Ascending aorta (tissue), 2 donors: Measurements from ENCODE around the gene HNMT. TPM values are rescaled to one million over a fixed set of nuclear protein-coding genes. Genes with fewer than 3 reads are reported as not detected.

ENCODE experiments used
- DNase-seq, 2 donors: peaks; one replicate each; pipeline ENCODE4 v3.0.0-alpha.2; 2019; ENCODE audit warnings: low spot score in 2 of 2
- H3K27ac ChIP-seq, 2 donors: fragments of 200-600 bp; sonication (generic); one replicate each; pipeline ENCODE4 v1.5.1; 2016 to 2017; ENCODE audit warnings: mild to moderate bottlenecking in 1 of 2
- H3K27me3 ChIP-seq: fragments of 200-600 bp; sonication (generic); one replicate; pipeline ENCODE4 v1.5.1; 2017
- H3K36me3 ChIP-seq, 2 donors: fragments of 200-600 bp; sonication (generic); one replicate each; pipeline ENCODE4 v1.5.1; 2016
- H3K4me1 ChIP-seq, 2 donors: fragments of 200-600 bp; sonication (generic); one replicate each; pipeline ENCODE4 v1.5.1; 2016 to 2017; ENCODE audit warnings: mild to moderate bottlenecking in 1 of 2
- H3K4me3 ChIP-seq, 2 donors: fragments of 200-600 bp; sonication (generic); one replicate each; pipeline ENCODE4 v1.5.1; 2016 to 2017; ENCODE audit warnings: mild to moderate bottlenecking in 1 of 2
- H3K9me3 ChIP-seq, 2 donors: fragments of 200-600 bp; sonication (generic); one replicate each; pipeline ENCODE4 v1.5.1; 2016
- CTCF ChIP-seq, 3 experiments: fragments of 200-600 bp in 2 of 3; fragments of 450-650 bp in 1 of 3; sonication (generic) in 2 of 3; IDR thresholded peaks; one replicate each; pipeline ENCODE4 v1.5.1; 2016 to 2019; ENCODE audit warnings: antibody characterized with exemption in 3 of 3, mild to moderate bottlenecking in 1 of 3, moderate library complexity in 1 of 3
- intact Hi-C: fragments of 100-400 bp; cut with DNase I; formaldehyde crosslinking; loops from one replicate; pipeline ENCODE4 v1.15.1; 2023
- total RNA-seq: library from RNA; depleted of rRNA; stranded (reverse); fragments of >200 nt; gene quantifications from one replicate; pipeline ENCODE4 v1.1.0, GENCODE V29; 2016

HNMT gene
- total RNA-seq, 1 donor from 2014 or later, result 22.2 TPM

GRCh38 chr2:137942833-137943677 lies 21.2 kb upstream of the HNMT start:
- H3K4me3 ChIP-seq, result no peak overlapping the region
- no peaks in the 10 kb centered on the region for H3K9me3 ChIP-seq
- no peak overlapping the region for H3K27ac ChIP-seq
- no peaks in the 10 kb centered on the region for H3K4me1 ChIP-seq
- DNase-seq, result no peak
- H3K27me3 ChIP-seq, result no peaks in the 10 kb centered on the region
- no peak for TF ChIP-seq CTCF (IDR thresholded peaks at IDR 0.05)
- no peaks in the 10 kb centered on the region for H3K36me3 ChIP-seq
- intact Hi-C loops, result no loop called here

- Histone ChIP-seq H3K27ac (no peak overlapping the region), H3K4me3 (no peak overlapping the region), H3K36me3 (no peaks in the 10 kb centered on the region), H3K27me3 (no peaks in the 10 kb centered on the region), H3K4me1 (no peaks in the 10 kb centered on the region), H3K9me3 (no peaks in the 10 kb centered on the region)
- intact Hi-C loops, result no loop called here
- TF ChIP-seq CTCF (IDR thresholded peaks at IDR 0.05), result no peak
- DNase-seq, result no peak
These were observed 20.5 kb upstream of the HNMT start for GRCh38 chr2:137943678-137944347.

GRCh38 chr2:137944714-137945113 lies 19.6 kb upstream of the HNMT start:
- TF ChIP-seq CTCF (IDR thresholded peaks at IDR 0.05), result no peak
- Histone ChIP-seq H3K27me3 (no peaks in the 10 kb centered on the region), H3K27ac (no peak overlapping the region), H3K36me3 (no peaks in the 10 kb centered on the region), H3K4me1 (no peaks in the 10 kb centered on the region), H3K9me3 (no peaks in the 10 kb centered on the region), H3K4me3 (no peak overlapping the region)
- intact Hi-C loops, result loop anchor here (5.0 kb wide), 2 partner anchors 143 to 428 kb away; no protein-coding TSS in a partner anchor
- no peak for DNase-seq

GRCh38 chr2:137945229-137945628 lies 19.0 kb upstream of the HNMT start:
- H3K27ac ChIP-seq, result no peak overlapping the region
- no peaks in the 10 kb centered on the region for H3K27me3 ChIP-seq
- H3K4me3 ChIP-seq, result no peak overlapping the region
- no peaks in the 10 kb centered on the region for H3K9me3 ChIP-seq
- H3K36me3 ChIP-seq, result no peaks in the 10 kb centered on the region
- no peaks in the 10 kb centered on the region for H3K4me1 ChIP-seq
- intact Hi-C loops, result loop anchor here (5.0 kb wide), 2 partner anchors 142 to 427 kb away; no protein-coding TSS in a partner anchor
- no peak for TF ChIP-seq CTCF (IDR thresholded peaks at IDR 0.05)
- no peak for DNase-seq

GRCh38 chr2:137946227-137946626 lies 18.0 kb upstream of the HNMT start:
- H3K4me3 ChIP-seq, result no peak overlapping the region
- H3K36me3 ChIP-seq, result no peaks in the 10 kb centered on the region
- DNase-seq, result no peak
- no peaks in the 10 kb centered on the region for H3K27me3 ChIP-seq
- H3K4me1 ChIP-seq, result no peaks in the 10 kb centered on the region
- intact Hi-C loops, result loop anchor here (5.0 kb wide), 2 partner anchors 141 to 426 kb away; no protein-coding TSS in a partner anchor
- no peak overlapping the region for H3K27ac ChIP-seq
- no peak for TF ChIP-seq CTCF (IDR thresholded peaks at IDR 0.05)
- H3K9me3 ChIP-seq, result no peaks in the 10 kb centered on the region
